Measurements from ENCODE around the gene YJEFN3. TPM values are rescaled to one million over a fixed set of nuclear protein-coding genes. Genes with fewer than 3 reads are reported as not detected.

YJEFN3 gene
- total RNA-seq, 4 donors from 2014 or later, result 0.08 to 0.57 (median 0.15) TPM

GRCh38 chr19:19554074-19555023 is 25.6 kb downstream of the YJEFN3 start:
- no peak overlapping the region for H3K27ac ChIP-seq
- no peak for TF ChIP-seq POLR2A (IDR thresholded peaks at IDR 0.05)
- TF ChIP-seq, protein P1, sequence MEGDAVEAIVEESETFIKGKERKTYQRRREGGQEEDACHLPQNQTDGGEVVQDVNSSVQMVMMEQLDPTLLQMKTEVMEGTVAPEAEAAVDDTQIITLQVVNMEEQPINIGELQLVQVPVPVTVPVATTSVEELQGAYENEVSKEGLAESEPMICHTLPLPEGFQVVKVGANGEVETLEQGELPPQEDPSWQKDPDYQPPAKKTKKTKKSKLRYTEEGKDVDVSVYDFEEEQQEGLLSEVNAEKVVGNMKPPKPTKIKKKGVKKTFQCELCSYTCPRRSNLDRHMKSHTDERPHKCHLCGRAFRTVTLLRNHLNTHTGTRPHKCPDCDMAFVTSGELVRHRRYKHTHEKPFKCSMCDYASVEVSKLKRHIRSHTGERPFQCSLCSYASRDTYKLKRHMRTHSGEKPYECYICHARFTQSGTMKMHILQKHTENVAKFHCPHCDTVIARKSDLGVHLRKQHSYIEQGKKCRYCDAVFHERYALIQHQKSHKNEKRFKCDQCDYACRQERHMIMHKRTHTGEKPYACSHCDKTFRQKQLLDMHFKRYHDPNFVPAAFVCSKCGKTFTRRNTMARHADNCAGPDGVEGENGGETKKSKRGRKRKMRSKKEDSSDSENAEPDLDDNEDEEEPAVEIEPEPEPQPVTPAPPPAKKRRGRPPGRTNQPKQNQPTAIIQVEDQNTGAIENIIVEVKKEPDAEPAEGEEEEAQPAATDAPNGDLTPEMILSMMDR (IDR thresholded peaks at IDR 0.05), result peak; percentile 53 to 70 (median 63)
- H3K4me1 ChIP-seq, result no peaks in the 10 kb centered on the region
- DNase-seq, result no peak
- 31 to 60% methylated on average over 9 to 24 of the region's 34 CpGs for WGBS, 2 donors
- intact Hi-C loops (cut with DNase I), result no loop called here
- H3K4me3 ChIP-seq, result no peak overlapping the region
- H3K27me3 ChIP-seq, result peaks cover 0 to 26% (median 0%) of the 10 kb centered on the region in 4 donors
- no peaks in the 10 kb centered on the region for H3K36me3 ChIP-seq
- H3K9me3 ChIP-seq, result no peaks in the 10 kb centered on the region

DNA sequence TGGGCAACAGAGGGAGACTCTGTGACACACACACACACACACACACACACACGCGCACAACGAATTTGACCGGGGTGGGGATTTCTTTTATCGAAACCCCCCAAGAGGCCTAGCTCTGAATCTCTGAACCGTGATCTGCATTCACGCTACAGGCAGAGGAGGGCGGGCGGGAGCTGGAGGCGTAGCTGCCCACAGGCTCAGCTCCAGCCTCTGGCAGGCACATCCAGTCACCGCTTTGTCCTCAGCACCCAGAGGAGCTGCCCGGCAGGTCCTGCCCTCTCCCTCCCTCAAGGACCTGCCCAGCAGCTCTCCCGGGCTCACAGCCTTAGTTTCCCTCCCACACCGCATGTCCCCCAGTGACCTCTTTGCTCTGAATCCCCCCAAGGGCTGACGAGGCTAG is 29.3 kb downstream of the YJEFN3 start:
- no peak for DNase-seq
- no peak overlapping the region for H3K27ac ChIP-seq
- intact Hi-C loops (cut with DNase I), result no loop called here
- H3K36me3 ChIP-seq, result no peaks in the 10 kb centered on the region
- 89 to 90% methylated on average over 9 to 10 of the region's 15 CpGs for WGBS, 2 donors
- no peak overlapping the region for H3K4me3 ChIP-seq
- TF ChIP-seq POLR2A (IDR thresholded peaks at IDR 0.05), result no peak
- TF ChIP-seq, protein P1 (IDR thresholded peaks at IDR 0.05), result no peak
- H3K27me3 ChIP-seq, result peaks cover 0 to 7% (median 0%) of the 10 kb centered on the region in 4 donors
- no peaks in the 10 kb centered on the region for H3K9me3 ChIP-seq
- H3K4me1 ChIP-seq, result no peaks in the 10 kb centered on the region

GRCh38 chr19:19558636-19559035 is 29.9 kb downstream of the YJEFN3 start:
- Histone ChIP-seq H3K4me1 (no peaks in the 10 kb centered on the region), H3K36me3 (no peaks in the 10 kb centered on the region), H3K4me3 (no peak overlapping the region), H3K27ac (no peak overlapping the region), H3K9me3 (no peaks in the 10 kb centered on the region), H3K27me3 (peaks cover 0 to 7% (median 0%) of the 10 kb centered on the region in 4 donors)
- 78 to 85% methylated on average over 6 to 16 of the region's 16 CpGs for WGBS, 2 donors
- TF ChIP-seq POLR2A (IDR thresholded peaks at IDR 0.05), result no peak
- TF ChIP-seq, protein P1 (IDR thresholded peaks at IDR 0.05), result no peak
- DNase-seq, result no peak
- intact Hi-C loops (cut with DNase I), result no loop called here

- H3K9me3 ChIP-seq, result no peaks in the 10 kb centered on the region
- no peaks in the 10 kb centered on the region for H3K4me1 ChIP-seq
- no peaks in the 10 kb centered on the region for H3K36me3 ChIP-seq
- DNase-seq, result no peak
- H3K27me3 ChIP-seq, result peaks cover 0 to 1% (median 0%) of the 10 kb centered on the region in 4 donors
- 66 to 71% methylated on average over 4 of the region's 4 CpGs for WGBS, 2 donors
- H3K27ac ChIP-seq, result no peak overlapping the region
- no peak overlapping the region for H3K4me3 ChIP-seq
- intact Hi-C loops (cut with DNase I), result no loop called here
- TF ChIP-seq POLR2A (IDR thresholded peaks at IDR 0.05), result no peak
- TF ChIP-seq, protein P1 (IDR thresholded peaks at IDR 0.05), result no peak
Observed at GRCh38 chr19:19559931-19560330, 31.2 kb downstream of the YJEFN3 start.

DNA sequence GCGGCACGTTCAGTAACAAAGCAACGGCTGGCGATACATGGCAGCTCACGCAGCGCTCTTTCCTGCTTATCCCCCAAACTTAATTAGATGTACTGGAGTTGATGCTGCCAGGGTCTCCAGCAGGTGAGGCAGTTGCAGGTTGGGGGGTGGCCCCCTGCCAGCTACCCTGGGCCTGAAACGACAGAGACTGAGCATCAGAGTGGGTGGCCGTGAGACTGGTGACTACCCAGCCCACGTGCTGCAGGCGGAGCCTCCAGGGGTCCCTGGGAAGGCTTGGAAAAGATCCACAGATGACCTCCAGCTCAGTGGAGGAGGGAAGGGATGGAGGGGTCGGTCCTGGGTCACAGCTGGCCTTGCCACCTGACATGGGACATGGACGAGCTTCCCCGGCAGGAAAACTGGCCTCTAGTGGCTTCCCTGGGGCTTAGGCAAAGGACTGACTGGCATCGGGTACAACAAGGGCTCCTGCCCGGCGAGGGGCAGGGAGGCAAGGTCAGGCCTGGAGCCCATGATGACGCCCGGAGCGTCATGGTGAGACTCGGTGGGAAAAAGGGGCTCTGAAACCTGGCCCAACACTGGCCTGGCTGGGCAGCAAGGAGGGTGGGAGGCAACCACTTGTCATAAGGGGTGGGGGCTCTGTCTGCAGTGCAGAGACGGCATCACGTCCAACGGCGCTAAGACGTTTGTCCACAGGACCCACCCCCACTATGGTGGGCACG is 33.4 kb downstream of the YJEFN3 start:
- intact Hi-C loops (cut with DNase I), result no loop called here
- 77 to 87% methylated on average over 9 to 13 of the region's 26 CpGs for WGBS, 2 donors
- DNase-seq, result no peak
- H3K36me3 ChIP-seq, result no peaks in the 10 kb centered on the region
- no peak overlapping the region for H3K4me3 ChIP-seq
- H3K27ac ChIP-seq, result no peak overlapping the region
- no peaks in the 10 kb centered on the region for H3K27me3 ChIP-seq
- TF ChIP-seq, protein P1 (IDR thresholded peaks at IDR 0.05), result no peak
- no peak for TF ChIP-seq POLR2A (IDR thresholded peaks at IDR 0.05)
- H3K4me1 ChIP-seq, result no peaks in the 10 kb centered on the region
- no peaks in the 10 kb centered on the region for H3K9me3 ChIP-seq

All from esophagus squamous epithelium (tissue), 5 donors.